ENCODE data around the gene RAB15.

The RAB15 gene

DNA sequence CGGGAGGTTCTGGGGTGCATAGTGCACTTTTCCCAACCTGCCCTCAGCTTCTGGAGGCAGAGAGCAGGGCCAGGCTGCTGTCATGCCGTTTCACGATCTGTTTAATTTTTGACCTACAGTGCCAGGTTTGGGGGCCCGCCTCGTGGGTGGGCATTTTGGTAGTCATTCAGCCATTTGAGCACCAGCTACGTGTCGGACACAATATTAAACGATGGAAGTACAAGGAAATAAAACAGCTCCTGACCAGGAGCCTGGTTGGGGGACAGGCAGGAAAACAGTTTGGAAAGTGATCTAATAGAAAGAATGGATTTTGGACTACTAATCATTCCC lies 15.3 kb upstream of the RAB15 start:
- DNase-seq = no peak

DNA sequence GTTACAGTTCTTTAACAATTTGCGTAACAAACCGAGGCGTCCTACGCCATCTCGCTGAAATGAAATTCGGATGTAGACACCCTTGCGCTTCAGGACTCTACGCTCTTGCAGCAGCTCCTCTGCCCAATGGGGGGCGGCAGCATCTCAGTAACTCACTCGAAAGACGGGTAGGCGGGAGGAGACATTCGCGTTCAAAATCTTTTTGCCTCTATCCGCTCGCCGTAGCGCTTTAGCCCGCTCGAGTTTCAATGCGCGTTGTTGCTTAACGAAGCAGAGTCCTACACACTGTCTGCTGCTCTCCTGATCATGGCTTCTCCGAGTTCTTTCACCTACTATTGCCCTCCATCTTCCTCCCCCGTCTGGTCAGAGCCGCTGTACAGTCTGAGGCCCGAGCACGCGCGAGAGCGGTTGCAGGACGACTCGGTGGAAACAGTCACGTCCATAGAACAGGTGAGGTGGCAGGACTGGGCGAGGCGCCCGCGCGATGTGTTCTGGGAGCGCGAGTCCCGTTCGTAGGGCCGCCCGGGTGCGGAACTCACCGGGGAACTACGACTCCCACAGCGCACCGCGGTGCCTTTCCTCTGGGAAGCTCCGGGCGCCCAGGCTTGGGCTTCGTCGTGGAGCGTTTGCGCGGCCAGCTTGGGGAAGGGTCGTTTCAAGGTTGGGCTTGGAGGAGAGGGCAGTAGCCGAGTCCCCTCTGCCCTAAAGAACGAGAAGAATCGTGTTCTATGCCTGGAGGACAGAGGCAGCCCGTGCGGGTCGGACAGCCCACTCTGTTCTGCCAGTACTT lies 14.7 kb upstream of the RAB15 start, which contains the start of gene FNTB:
TSS of gene FNTB (plus strand) at position 248 of the 790 bp plus-strand sequence. CDS start at position 307, 59 bp downstream.
- DNase-seq = peak; percentile 99

DNA sequence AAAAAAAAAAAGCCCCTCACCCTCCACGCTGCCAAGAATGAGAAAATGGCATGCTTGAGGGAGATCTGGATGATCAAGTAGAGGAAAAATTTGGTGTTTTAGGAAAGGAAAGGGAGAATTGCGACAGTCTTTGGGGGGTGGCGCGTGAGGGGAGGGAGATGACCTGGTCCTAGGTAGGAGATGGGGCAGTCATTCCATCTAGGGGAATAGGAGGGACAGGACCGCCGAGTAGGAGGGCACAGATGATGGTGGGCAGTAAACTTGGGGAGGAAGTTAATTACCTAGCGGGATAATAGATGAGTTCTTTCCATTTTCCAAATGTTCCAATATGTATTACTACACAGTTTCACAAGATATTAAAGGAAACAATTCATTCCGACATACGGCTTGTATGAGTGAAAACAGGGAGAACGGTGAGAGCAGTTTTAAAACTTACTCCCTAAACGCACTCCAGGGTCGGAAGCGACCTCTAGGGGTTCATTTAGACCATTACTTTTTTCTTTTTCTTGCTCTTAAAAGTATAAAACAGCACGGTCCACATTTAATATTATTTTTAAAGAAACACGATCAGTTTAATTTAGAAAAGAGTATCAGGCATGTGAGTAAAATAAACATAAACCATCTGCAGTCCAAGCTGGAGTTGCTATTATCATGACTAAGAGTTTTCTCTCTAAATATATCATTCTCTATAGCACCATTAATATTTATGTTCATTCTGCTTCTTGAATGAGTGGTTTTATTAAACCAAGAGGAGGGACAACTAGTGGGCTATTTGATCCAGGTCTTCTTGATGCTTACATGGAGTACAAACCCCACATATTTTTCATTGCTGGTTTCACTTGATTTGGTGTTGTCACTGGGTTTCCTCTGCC lies 11.5 kb upstream of the RAB15 start:
- peak; percentile 74 for DNase-seq

DNA sequence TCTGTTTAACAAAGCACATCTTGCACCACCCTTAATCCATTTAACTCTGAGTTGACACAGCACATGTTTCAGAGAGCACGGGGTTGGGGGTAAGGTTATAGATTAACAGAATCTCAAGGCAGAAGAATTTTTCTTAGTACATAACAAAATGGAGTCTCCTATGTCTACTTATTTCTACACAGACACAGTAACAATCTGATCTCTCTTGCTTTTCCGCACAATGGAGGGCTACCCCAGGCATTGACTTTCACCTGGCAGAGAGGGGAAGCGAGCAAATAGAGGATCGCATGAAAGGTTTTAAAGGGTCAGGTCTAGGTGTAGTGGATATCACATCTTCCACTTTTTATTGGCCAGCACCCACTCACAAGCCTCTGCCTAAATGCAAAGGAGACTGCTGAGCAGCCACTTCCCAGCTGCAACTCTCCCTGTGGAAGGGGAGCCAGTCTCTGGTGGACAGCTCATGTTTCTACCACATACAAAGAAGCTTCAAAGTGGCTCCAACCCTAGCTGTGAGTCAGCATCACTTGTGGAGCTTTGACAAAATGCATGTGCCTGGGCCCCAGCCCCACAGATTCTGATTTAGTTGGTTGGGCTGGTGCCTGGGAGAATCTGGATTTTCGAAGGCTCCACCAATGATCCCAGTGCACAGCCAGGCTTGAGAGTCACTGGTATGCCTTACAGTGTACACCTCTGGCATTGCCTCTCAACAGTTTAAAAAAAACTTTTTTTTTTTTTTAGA lies 7.4 kb upstream of the RAB15 start:
- DNase-seq = peak; percentile 19

- DNase-seq = no peak
These were observed 2.4 kb upstream of the RAB15 start for GRCh38 chr14:64974563-64974962.

DNA sequence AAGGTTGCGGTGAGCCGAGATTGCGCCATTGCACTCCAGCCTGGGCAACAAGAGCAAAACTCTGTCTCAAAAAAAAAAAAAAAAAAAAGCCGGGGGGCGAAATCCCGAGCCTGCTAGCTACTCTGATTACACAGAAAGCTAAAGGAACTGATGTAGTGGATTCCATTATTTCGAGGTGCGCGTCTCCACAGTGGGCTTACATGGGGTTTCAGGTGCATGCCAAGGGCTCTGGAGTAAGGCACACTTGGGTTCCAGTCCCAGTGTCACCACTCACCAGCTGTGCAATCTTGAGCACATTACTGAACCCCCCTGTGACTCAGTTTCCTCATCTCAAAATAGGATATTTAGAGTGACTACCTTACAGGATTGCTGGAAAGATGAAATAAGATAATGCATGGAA lies 1.7 kb upstream of the RAB15 start:
- DNase-seq = no peak

DNA sequence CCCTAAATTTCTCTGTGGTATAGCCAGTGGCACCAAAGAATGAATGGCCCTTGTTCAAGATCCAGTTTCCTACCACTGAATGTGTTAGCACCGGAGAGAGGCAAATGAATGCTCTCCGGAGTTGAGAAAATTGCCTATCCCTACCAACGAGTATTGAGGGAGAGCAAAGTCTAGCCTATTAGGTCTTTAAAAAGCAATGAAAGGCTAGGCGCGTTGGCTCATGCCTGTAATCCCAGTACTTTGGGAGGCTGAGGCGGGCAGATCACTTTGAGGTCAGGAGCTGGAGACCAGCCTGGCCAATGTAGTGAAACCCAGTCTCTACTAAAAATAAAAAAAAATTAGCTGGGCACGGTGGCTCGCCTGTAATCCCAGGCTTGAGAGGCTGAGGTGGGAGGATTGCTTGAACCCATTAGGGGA lies 898 bp upstream of the RAB15 start:
- DNase-seq = no peak

GRCh38 chr14:64971491-64971942 lies 619 bp downstream of the RAB15 start:
- DNase-seq = peak; percentile 58

GRCh38 chr14:64970776-64971477 lies 1.2 kb downstream of the RAB15 start:
- peak; percentile 58 for DNase-seq

GRCh38 chr14:64970041-64970440 lies 2.1 kb downstream of the RAB15 start:
- peak; percentile 26 for DNase-seq

- DNase-seq = peak; percentile 38
These were observed 3.5 kb downstream of the RAB15 start for GRCh38 chr14:64968651-64969050.

GRCh38 chr14:64968167-64968566 lies 4.0 kb downstream of the RAB15 start:
- DNase-seq = no peak

DNA sequence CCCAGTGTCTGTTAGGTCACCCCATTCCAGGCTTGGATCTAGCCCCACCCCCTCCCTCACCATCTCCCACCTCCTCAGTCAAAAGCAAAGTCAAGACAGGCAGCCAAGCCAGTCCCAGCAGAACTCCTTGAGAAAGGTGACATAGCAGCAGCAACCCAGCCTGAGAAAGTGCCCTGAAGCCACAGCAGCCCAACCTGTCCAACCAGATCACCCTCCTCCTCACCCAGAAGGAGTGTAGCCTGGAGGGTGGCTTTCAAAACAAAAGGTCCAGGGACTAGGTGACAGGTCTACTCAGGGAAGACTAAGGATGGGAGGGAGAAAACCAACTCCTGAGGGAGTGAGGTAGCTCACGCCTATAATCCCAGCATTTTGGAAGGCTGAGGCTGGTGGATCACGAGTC lies 5.2 kb downstream of the RAB15 start:
- no peak for DNase-seq

GRCh38 chr14:64965356-64966000 lies 6.7 kb downstream of the RAB15 start:
- no peak for DNase-seq

DNA sequence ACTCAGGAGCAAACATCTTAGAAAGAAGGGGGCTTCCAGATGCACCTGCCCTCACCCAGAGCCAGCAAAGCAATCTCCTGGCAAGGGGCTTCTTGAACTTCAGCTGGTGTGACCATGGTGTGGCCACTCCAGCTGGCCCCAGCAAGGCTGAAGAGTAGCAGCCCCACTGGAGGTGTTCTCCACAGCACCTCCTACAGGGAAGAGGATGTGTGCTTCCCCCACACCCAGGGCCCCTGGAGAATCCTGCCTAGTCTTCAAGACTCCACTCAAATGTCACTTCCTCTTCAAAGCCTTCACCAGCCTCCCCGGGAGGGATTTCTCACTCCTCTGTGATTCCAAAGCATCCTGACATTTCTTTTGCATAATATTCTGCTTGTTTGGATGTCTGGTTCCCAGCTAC lies 8.5 kb downstream of the RAB15 start:
- peak; percentile 28 for DNase-seq

- peak; percentile 93 for DNase-seq
These were observed 11.3 kb downstream of the RAB15 start for GRCh38 chr14:64960762-64961276.

GRCh38 chr14:64958743-64959142 lies 13.4 kb downstream of the RAB15 start:
- DNase-seq = peak; percentile 50

DNA sequence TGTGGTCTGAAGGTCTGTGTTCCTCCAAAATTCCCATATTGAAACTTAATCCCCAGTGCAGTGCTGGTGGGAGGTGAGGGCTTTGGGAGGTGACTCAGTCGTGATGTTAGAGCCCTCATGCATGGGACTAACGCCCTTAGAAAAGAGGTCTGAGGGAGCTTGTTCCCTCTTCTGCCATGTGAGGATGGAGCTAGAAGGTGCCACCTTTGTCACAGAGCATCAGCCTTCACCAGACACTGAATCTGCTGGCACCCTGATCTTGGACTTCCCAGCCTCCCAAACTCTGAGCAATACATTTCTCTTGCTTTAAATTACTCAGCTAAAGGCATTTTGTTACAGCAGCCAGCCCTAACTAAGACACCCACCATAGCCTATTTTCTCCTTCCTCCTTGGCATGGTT lies 13.9 kb downstream of the RAB15 start:
- no peak for DNase-seq

GRCh38 chr14:64956697-64957406 lies 15.3 kb downstream of the RAB15 start:
- no peak for DNase-seq

DNA sequence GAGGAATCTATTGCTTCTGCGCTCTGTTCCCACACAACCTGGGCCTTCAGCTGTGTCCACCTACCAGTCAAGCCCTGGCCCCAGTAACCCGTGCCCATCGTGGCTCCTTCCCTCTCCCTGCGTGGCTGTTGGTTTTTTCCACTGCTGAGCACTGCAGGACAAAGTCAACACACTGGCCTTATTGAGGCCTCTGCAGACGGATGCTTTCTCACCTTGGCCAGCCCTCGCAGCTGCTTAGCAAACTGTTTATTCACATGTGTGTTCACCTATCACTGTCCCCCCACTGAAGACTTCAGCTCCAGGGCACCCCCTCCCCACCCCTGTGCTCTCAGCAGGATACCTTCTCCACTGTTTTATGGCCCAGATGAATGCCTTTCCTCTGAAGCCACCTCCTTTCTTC lies 16.8 kb downstream of the RAB15 start:
- peak; percentile 84 for DNase-seq
